ENCODE data around the gene BACE2. TPM values are rescaled to one million over a fixed set of nuclear protein-coding genes. Genes with fewer than 3 reads are reported as not detected.

BACE2 gene
- total RNA-seq, 1 experiment from 2014 or later: 21.3 TPM

GRCh38 chr21:41232013-41232412, 64.1 kb downstream of the BACE2 start:
- BruUV-seq (replicated peaks): no TSS peak
- no peak for DNase-seq (ENCODE audit: unreplicated experiment)
- no peaks in the 10 kb centered on the region for H3K4me1 Mint-ChIP-seq (ENCODE audit: insufficient read depth, unreplicated experiment)
- H3K27ac Mint-ChIP-seq (ENCODE audit: low read depth, unreplicated experiment): no peak overlapping the region
- no peak for TF ChIP-seq CTCF (IDR thresholded peaks at IDR 0.05; ENCODE audit: unreplicated experiment)
- H3K27me3 Mint-ChIP-seq (ENCODE audit: insufficient read depth, unreplicated experiment): no peaks in the 10 kb centered on the region
- POLR2A ChIA-PET: no interaction called here
- peaks cover 17% of the 10 kb centered on the region for H3K36me3 Mint-ChIP-seq (ENCODE audit: insufficient read depth, unreplicated experiment)
- intact Hi-C loops (cut with micrococcal nuclease): no loop called here
- CTCF ChIA-PET: interaction anchor here (1.2 kb wide), 1 partner anchor 62 kb away, joined by 4 read pairs; no protein-coding TSS in a partner anchor
- H3K9me3 Mint-ChIP-seq (ENCODE audit: unreplicated experiment): no peaks in the 10 kb centered on the region
- H3K4me3 Mint-ChIP-seq (ENCODE audit: unreplicated experiment): no peak overlapping the region

GRCh38 chr21:41233916-41234315, 66.0 kb downstream of the BACE2 start:
- no TSS peak for BruUV-seq (replicated peaks)
- CTCF ChIA-PET: no interaction called here
- H3K27me3 Mint-ChIP-seq (ENCODE audit: insufficient read depth, unreplicated experiment): no peaks in the 10 kb centered on the region
- H3K36me3 Mint-ChIP-seq (ENCODE audit: insufficient read depth, unreplicated experiment): peaks cover 16% of the 10 kb centered on the region
- H3K27ac Mint-ChIP-seq (ENCODE audit: low read depth, unreplicated experiment): no peak overlapping the region
- DNase-seq (ENCODE audit: unreplicated experiment): no peak
- no peaks in the 10 kb centered on the region for H3K4me1 Mint-ChIP-seq (ENCODE audit: insufficient read depth, unreplicated experiment)
- no peaks in the 10 kb centered on the region for H3K9me3 Mint-ChIP-seq (ENCODE audit: unreplicated experiment)
- POLR2A ChIA-PET: no interaction called here
- TF ChIP-seq CTCF (IDR thresholded peaks at IDR 0.05; ENCODE audit: unreplicated experiment): no peak
- intact Hi-C loops (cut with micrococcal nuclease): no loop called here
- no peak overlapping the region for H3K4me3 Mint-ChIP-seq (ENCODE audit: unreplicated experiment)

GRCh38 chr21:41234569-41234968, 66.6 kb downstream of the BACE2 start:
- TF ChIP-seq CTCF (IDR thresholded peaks at IDR 0.05; ENCODE audit: unreplicated experiment): no peak
- BruUV-seq (replicated peaks): no TSS peak
- DNase-seq (ENCODE audit: unreplicated experiment): no peak
- Mint-ChIP-seq H3K4me3 (ENCODE audit: unreplicated experiment) (no peak overlapping the region), H3K9me3 (ENCODE audit: unreplicated experiment) (no peaks in the 10 kb centered on the region), H3K4me1 (ENCODE audit: insufficient read depth, unreplicated experiment) (no peaks in the 10 kb centered on the region), H3K27me3 (ENCODE audit: insufficient read depth, unreplicated experiment) (no peaks in the 10 kb centered on the region), H3K27ac (ENCODE audit: low read depth, unreplicated experiment) (no peak overlapping the region), H3K36me3 (ENCODE audit: insufficient read depth, unreplicated experiment) (peaks cover 16% of the 10 kb centered on the region)
- ChIA-PET POLR2A (no interaction called here), CTCF (no interaction called here)
- intact Hi-C loops (cut with micrococcal nuclease): no loop called here

GRCh38 chr21:41235201-41235600, 67.2 kb downstream of the BACE2 start:
- H3K4me3 Mint-ChIP-seq (ENCODE audit: unreplicated experiment): no peak overlapping the region
- H3K36me3 Mint-ChIP-seq (ENCODE audit: insufficient read depth, unreplicated experiment): peaks cover 20% of the 10 kb centered on the region
- intact Hi-C loops (cut with micrococcal nuclease): no loop called here
- CTCF ChIA-PET: no interaction called here
- no peak for DNase-seq (ENCODE audit: unreplicated experiment)
- no TSS peak for BruUV-seq (replicated peaks)
- POLR2A ChIA-PET: no interaction called here
- H3K27me3 Mint-ChIP-seq (ENCODE audit: insufficient read depth, unreplicated experiment): no peaks in the 10 kb centered on the region
- H3K27ac Mint-ChIP-seq (ENCODE audit: low read depth, unreplicated experiment): no peak overlapping the region
- no peaks in the 10 kb centered on the region for H3K9me3 Mint-ChIP-seq (ENCODE audit: unreplicated experiment)
- no peak for TF ChIP-seq CTCF (IDR thresholded peaks at IDR 0.05; ENCODE audit: unreplicated experiment)
- H3K4me1 Mint-ChIP-seq (ENCODE audit: insufficient read depth, unreplicated experiment): no peaks in the 10 kb centered on the region
